Measurements from ENCODE around the gene TRAF2.

The TRAF2 gene

GRCh38 chr9:136954270-136955083 is 68.2 kb downstream of the TRAF2 start:
- no peak overlapping the region for H3K9ac ChIP-seq (ENCODE audit: insufficient read length)
- no peaks in the 10 kb centered on the region for H3K9me3 ChIP-seq (ENCODE audit: low read depth, low read length)
- no peak overlapping the region for H3K4me3 ChIP-seq
- TF ChIP-seq EZH2 (IDR thresholded peaks at IDR 0.05): no peak
- no peak for TF ChIP-seq FOXP2 (optimal IDR thresholded peaks at IDR 0.05; ENCODE audit: control extremely low read depth, extremely low read length, insufficient read depth)
- TF ChIP-seq POLR2AphosphoS5 (IDR thresholded peaks at IDR 0.05; ENCODE audit: borderline replicate concordance, low read depth, low read length): no peak
- no peak for DNase-seq (ENCODE audit: low read depth, low spot score)
- no peaks in the 10 kb centered on the region for H3K36me3 ChIP-seq (ENCODE audit: insufficient read depth, low read length)
- no peak overlapping the region for H3K27ac ChIP-seq

GRCh38 chr9:136955202-136955942 is 69.1 kb downstream of the TRAF2 start:
- no peak overlapping the region for H3K4me3 ChIP-seq
- DNase-seq (ENCODE audit: low read depth, low spot score): no peak
- no peak for TF ChIP-seq EZH2 (IDR thresholded peaks at IDR 0.05)
- TF ChIP-seq FOXP2 (optimal IDR thresholded peaks at IDR 0.05; ENCODE audit: control extremely low read depth, extremely low read length, insufficient read depth): no peak
- no peak for TF ChIP-seq POLR2AphosphoS5 (IDR thresholded peaks at IDR 0.05; ENCODE audit: borderline replicate concordance, low read depth, low read length)
- H3K27ac ChIP-seq: no peak overlapping the region
- H3K9me3 ChIP-seq (ENCODE audit: low read depth, low read length): no peaks in the 10 kb centered on the region
- H3K9ac ChIP-seq (ENCODE audit: insufficient read length): no peak overlapping the region
- H3K36me3 ChIP-seq (ENCODE audit: insufficient read depth, low read length): no peaks in the 10 kb centered on the region

DNA sequence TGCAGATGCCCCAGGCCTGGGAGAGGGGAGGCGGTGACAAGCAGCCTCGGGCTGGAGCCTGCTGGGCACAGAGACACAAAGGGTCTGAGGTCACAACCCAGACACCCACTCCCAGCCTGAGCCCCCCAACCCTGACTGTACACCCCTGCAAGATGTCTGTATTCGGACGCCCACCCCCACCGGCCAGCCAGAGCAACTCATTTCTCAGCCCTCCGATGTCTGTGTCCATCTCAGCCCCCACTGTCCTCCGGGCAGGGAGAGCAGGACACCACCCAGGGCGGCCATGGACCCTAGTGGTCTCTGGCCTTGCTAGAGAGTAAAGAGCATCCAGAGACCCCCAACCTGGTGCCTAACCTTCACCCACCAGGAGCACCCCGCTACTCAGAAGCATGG is 69.6 kb downstream of the TRAF2 start:
- Histone ChIP-seq H3K36me3 (ENCODE audit: insufficient read depth, low read length) (no peaks in the 10 kb centered on the region), H3K9ac (ENCODE audit: insufficient read length) (no peak overlapping the region), H3K9me3 (ENCODE audit: low read depth, low read length) (no peaks in the 10 kb centered on the region), H3K4me3 (no peak overlapping the region), H3K27ac (no peak overlapping the region)
- TF ChIP-seq POLR2AphosphoS5 (IDR thresholded peaks at IDR 0.05; ENCODE audit: borderline replicate concordance, low read depth, low read length) (no peak), FOXP2 (optimal IDR thresholded peaks at IDR 0.05; ENCODE audit: control extremely low read depth, extremely low read length, insufficient read depth) (no peak), EZH2 (IDR thresholded peaks at IDR 0.05) (no peak)
- no peak for DNase-seq (ENCODE audit: low read depth, low spot score)

GRCh38 chr9:136956604-136957003 is 70.3 kb downstream of the TRAF2 start:
- TF ChIP-seq EZH2 (IDR thresholded peaks at IDR 0.05) (no peak), FOXP2 (optimal IDR thresholded peaks at IDR 0.05; ENCODE audit: control extremely low read depth, extremely low read length, insufficient read depth) (no peak), POLR2AphosphoS5 (IDR thresholded peaks at IDR 0.05; ENCODE audit: borderline replicate concordance, low read depth, low read length) (no peak)
- no peak for DNase-seq (ENCODE audit: low read depth, low spot score)
- Histone ChIP-seq H3K27ac (no peak overlapping the region), H3K9ac (ENCODE audit: insufficient read length) (no peak overlapping the region), H3K36me3 (ENCODE audit: insufficient read depth, low read length) (no peaks in the 10 kb centered on the region), H3K9me3 (ENCODE audit: low read depth, low read length) (no peaks in the 10 kb centered on the region), H3K4me3 (no peak overlapping the region)

DNA sequence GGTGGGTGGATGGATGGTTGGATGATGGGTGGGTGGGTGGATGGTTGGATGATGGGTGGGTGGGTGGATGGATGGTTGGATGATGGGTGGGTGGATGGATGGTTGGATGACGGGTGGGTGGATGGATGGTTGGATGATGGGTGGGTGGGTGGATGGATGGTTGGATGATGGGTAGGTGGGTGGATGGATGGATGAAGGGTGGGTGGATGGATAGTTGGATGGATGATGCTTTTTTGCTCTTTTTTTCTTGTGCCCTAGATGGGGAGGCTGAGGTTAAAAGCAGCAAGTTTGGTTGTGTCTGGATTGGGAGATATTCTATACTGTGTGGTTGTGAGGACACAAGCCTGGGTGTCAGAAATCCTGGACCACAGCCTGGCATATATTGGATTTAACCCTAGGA is 71.1 kb downstream of the TRAF2 start:
- H3K36me3 ChIP-seq (ENCODE audit: insufficient read depth, low read length): no peaks in the 10 kb centered on the region

GRCh38 chr9:136957901-136958300 is 71.6 kb downstream of the TRAF2 start:
- H3K36me3 ChIP-seq (ENCODE audit: insufficient read depth, low read length): no peaks in the 10 kb centered on the region
- no peaks in the 10 kb centered on the region for H3K9me3 ChIP-seq (ENCODE audit: low read depth, low read length)
- no peak overlapping the region for H3K27ac ChIP-seq
- DNase-seq (ENCODE audit: low read depth, low spot score): no peak
- H3K4me3 ChIP-seq: no peak overlapping the region
- TF ChIP-seq EZH2 (IDR thresholded peaks at IDR 0.05): no peak
- no peak for TF ChIP-seq FOXP2 (optimal IDR thresholded peaks at IDR 0.05; ENCODE audit: control extremely low read depth, extremely low read length, insufficient read depth)
- TF ChIP-seq POLR2AphosphoS5 (IDR thresholded peaks at IDR 0.05; ENCODE audit: borderline replicate concordance, low read depth, low read length): no peak
- no peak overlapping the region for H3K9ac ChIP-seq (ENCODE audit: insufficient read length)

More for the DNA sequence above, 71.1 kb downstream of the TRAF2 start:
- Histone ChIP-seq H3K4me3 (no peak overlapping the region), H3K9ac (ENCODE audit: insufficient read length) (no peak overlapping the region), H3K9me3 (ENCODE audit: low read depth, low read length) (no peaks in the 10 kb centered on the region), H3K27ac (no peak overlapping the region)
- no peak for DNase-seq (ENCODE audit: low read depth, low spot score)
- TF ChIP-seq POLR2AphosphoS5 (IDR thresholded peaks at IDR 0.05; ENCODE audit: borderline replicate concordance, low read depth, low read length) (no peak), FOXP2 (optimal IDR thresholded peaks at IDR 0.05; ENCODE audit: control extremely low read depth, extremely low read length, insufficient read depth) (no peak), EZH2 (IDR thresholded peaks at IDR 0.05) (no peak)

DNA sequence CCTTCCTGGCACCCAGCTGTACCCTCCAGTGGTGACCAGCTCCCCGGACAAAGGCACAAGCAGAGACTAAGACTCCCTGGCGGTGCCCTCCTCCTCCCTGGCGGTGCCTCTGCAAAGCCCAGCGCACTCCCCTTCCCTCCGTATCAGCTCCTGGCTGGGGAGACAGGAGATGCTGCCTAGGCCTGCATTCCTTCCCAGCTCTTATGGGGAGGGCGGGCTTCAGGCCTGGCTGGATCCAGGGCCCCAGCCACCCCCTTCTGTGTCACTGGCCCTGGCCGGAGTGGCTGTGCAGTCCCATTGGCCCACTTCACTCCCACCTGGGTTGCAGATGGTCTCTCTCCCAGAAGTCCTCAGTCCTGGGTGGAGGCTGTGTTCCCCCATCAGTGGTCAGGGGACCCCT is 72.2 kb downstream of the TRAF2 start:
- H3K9me3 ChIP-seq (ENCODE audit: low read depth, low read length): no peaks in the 10 kb centered on the region
- H3K36me3 ChIP-seq (ENCODE audit: insufficient read depth, low read length): no peaks in the 10 kb centered on the region
- no peak overlapping the region for H3K4me3 ChIP-seq
- H3K9ac ChIP-seq (ENCODE audit: insufficient read length): no peak overlapping the region
- no peak for TF ChIP-seq POLR2AphosphoS5 (IDR thresholded peaks at IDR 0.05; ENCODE audit: borderline replicate concordance, low read depth, low read length)
- no peak for TF ChIP-seq EZH2 (IDR thresholded peaks at IDR 0.05)
- no peak for TF ChIP-seq FOXP2 (optimal IDR thresholded peaks at IDR 0.05; ENCODE audit: control extremely low read depth, extremely low read length, insufficient read depth)
- H3K27ac ChIP-seq: no peak overlapping the region
- no peak for DNase-seq (ENCODE audit: low read depth, low spot score)

All from SK-N-MC (cell line).